Fibroblast of villous mesenchyme (primary cell): ENCODE results near the gene RNF220. TPM values are rescaled to one million over a fixed set of nuclear protein-coding genes. Genes with fewer than 3 reads are reported as not detected.

Experiments used
- DNase-seq: peaks from one replicate; pipeline ENCODE4 v3.0.0-alpha.2; 2010; ENCODE audit warnings: low read depth
- H3K4me3 ChIP-seq: 2 replicates; pipeline ENCODE4 v1.5.1; 2011; ENCODE audit warnings: low read depth, mild to moderate bottlenecking, low read length
- total RNA-seq: library from RNA; depleted of rRNA; stranded (reverse); fragments of >200 nt; gene quantifications from 2 replicates; pipeline ENCODE4 v1.2.3, GENCODE V29; 2012
- TF ChIP-seq, protein P1 (sequence below): IDR thresholded peaks from 2 replicates; pipeline ENCODE4 v1.5.1; 2012; ENCODE audit warnings: low read depth, mild to moderate bottlenecking, low read length; ENCODE audit not compliant: insufficient read depth

RNF220 gene
- total RNA-seq, 1 donor = 47.5 TPM

DNA sequence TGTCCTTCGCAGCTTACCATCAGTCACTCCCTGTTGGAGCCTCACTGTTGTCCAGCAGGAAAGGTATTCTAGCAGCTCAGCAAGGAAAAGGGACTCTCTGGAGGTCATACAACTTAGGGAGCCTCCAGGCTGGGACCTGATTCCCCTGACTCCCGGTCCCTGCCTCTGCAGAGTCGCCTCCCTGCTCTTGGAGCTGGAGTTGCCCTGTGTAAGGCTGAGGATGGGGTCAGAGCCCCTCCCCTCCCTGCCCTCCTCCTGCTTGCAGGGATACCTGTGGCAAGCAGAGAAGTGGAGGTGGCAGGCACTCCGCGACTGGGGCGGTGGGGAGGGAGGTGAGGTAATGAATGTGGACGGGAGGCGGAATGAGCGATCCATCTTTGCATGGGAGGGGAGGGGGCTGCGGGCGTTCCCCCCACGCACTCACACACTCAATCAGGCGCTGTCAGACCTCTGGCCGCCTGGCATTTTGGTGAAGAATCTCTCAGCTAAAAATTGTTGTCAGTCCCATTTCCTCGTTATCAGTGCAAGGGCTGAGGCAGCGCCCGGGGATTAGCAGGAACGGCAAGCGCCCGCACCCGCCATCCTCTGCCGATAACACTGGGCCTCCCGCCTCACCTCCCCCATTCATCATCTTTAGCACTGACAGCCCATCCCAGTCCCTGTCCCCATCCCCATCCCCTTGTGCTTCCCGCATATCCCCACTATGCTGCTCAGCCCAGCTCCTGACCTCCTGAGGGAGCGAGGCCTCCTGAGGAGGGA lies 204.9 kb downstream of the RNF220 start:
- TF ChIP-seq, protein P1, sequence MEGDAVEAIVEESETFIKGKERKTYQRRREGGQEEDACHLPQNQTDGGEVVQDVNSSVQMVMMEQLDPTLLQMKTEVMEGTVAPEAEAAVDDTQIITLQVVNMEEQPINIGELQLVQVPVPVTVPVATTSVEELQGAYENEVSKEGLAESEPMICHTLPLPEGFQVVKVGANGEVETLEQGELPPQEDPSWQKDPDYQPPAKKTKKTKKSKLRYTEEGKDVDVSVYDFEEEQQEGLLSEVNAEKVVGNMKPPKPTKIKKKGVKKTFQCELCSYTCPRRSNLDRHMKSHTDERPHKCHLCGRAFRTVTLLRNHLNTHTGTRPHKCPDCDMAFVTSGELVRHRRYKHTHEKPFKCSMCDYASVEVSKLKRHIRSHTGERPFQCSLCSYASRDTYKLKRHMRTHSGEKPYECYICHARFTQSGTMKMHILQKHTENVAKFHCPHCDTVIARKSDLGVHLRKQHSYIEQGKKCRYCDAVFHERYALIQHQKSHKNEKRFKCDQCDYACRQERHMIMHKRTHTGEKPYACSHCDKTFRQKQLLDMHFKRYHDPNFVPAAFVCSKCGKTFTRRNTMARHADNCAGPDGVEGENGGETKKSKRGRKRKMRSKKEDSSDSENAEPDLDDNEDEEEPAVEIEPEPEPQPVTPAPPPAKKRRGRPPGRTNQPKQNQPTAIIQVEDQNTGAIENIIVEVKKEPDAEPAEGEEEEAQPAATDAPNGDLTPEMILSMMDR = no peak

DNA sequence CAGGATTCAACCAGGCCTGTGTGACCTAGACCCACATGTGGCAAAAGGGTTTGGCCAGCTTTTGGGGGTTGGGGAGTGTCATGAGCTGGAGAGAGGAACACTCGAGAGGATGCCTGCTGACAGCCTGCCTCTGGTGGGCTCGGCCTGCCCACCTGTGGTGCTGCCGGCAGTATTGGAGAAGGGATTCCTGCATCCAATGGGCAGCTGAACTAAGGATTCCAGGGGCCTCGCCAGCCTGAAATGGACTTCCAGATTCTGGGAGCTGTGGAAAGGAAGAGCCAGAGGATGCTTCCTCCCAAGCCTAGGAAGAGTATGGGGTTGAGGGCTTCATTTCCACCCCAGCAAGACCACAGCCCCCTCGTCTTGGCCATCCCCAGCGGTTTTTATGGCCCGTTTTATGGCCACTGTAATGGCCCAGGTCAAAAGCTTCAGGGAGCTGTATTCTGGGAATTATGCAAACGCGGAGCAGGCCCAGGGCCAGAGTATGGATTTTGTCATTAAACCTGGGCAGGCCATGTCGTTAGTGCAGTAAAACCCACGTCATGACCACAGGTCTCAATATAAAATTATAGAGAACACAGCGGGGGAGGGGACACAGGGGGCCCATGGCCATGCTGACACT lies 205.6 kb downstream of the RNF220 start:
- TF ChIP-seq, protein P1 = no peak
- DNase-seq = no peak

More for the DNA sequence above, 204.9 kb downstream of the RNF220 start:
- no peak overlapping the region for H3K4me3 ChIP-seq
- DNase-seq = no peak

GRCh38 chr1:44611419-44611818 lies 206.4 kb downstream of the RNF220 start:
- H3K4me3 ChIP-seq = no peak overlapping the region
- DNase-seq = no peak
- TF ChIP-seq, protein P1 = no peak

More for the DNA sequence above, 205.6 kb downstream of the RNF220 start:
- H3K4me3 ChIP-seq = no peak overlapping the region

- H3K4me3 ChIP-seq = no peak overlapping the region
- DNase-seq = no peak
- TF ChIP-seq, protein P1 = no peak
Measured at GRCh38 chr1:44611866-44612265, 206.8 kb downstream of the RNF220 start.

- TF ChIP-seq, protein P1 = no peak
- DNase-seq = no peak
- H3K4me3 ChIP-seq = no peak overlapping the region
Measured at GRCh38 chr1:44613941-44614340, 208.9 kb downstream of the RNF220 start.

DNA sequence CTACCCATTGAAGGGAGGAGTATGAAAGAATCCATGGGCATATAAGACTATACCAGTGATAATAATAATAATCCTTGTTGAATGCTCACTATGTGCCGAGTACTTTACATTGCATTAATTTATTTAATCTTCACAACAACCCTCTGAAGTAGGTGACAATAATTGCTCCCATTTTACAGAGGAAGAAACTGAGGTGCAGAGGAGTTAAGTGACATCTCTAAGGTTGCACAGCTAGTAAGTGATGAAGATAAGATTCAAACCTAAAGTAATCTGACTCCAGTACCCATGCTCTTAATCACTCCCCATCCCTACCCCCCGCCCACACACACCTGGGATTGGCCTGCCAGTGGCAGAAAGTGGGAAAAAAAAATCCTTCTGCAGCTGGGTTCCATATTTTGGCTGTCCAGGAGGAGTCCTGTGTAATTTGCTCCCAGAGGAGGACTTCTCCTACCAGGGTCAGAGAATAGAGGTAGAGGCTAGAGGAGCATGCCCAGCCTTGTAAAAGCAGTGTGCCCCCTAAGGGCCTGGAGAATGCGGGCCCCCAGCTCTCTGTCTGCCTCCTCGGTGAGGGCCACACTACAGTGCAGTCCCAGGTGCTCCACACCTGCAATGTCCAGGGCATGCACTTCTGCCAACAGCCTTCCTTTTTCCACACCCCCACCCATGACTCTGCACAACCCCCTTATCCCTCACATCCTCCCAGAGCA lies 211.4 kb downstream of the RNF220 start:
- TF ChIP-seq, protein P1 = no peak
- peak overlapping the region; percentile 41 for H3K4me3 ChIP-seq
- DNase-seq = no peak
